ENCODE measurements around the gene STK38L. TPM values are rescaled to one million over a fixed set of nuclear protein-coding genes. Genes with fewer than 3 reads are reported as not detected.

STK38L gene
- total RNA-seq, 1 donor from 2014 or later: 22.2 TPM

DNA sequence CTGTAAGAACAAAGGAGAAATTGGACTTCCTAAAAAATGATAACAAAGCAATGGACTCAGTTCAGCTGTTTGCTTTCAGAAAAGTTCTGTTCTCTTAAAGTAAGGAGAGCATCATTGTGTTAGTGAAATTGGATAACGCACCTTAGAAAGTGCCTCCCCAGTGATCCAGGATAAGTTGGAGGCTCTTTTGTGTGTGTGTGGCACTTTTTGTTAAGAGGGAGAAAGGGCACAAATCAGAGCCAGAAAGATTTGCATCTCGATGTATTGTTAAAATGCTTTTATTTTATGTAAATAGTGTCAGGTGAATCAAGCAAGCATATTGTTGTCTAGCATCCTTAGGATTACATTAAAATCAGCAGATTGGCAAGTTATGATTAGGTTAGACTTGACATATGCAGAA is 2.1 kb downstream of the STK38L start:
- ATAC-seq: no peak
- TF ChIP-seq, protein P1, sequence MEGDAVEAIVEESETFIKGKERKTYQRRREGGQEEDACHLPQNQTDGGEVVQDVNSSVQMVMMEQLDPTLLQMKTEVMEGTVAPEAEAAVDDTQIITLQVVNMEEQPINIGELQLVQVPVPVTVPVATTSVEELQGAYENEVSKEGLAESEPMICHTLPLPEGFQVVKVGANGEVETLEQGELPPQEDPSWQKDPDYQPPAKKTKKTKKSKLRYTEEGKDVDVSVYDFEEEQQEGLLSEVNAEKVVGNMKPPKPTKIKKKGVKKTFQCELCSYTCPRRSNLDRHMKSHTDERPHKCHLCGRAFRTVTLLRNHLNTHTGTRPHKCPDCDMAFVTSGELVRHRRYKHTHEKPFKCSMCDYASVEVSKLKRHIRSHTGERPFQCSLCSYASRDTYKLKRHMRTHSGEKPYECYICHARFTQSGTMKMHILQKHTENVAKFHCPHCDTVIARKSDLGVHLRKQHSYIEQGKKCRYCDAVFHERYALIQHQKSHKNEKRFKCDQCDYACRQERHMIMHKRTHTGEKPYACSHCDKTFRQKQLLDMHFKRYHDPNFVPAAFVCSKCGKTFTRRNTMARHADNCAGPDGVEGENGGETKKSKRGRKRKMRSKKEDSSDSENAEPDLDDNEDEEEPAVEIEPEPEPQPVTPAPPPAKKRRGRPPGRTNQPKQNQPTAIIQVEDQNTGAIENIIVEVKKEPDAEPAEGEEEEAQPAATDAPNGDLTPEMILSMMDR (IDR thresholded peaks at IDR 0.05): no peak
- H3K9me3 ChIP-seq: no peaks in the 10 kb centered on the region
- H3K27ac ChIP-seq: no peak overlapping the region
- H3K4me3 ChIP-seq: no peak overlapping the region
- DNase-seq: no peak
- no peaks in the 10 kb centered on the region for H3K27me3 ChIP-seq (ENCODE audit: low read depth)
- no peaks in the 10 kb centered on the region for H3K36me3 ChIP-seq
- intact Hi-C loops (cut with DNase I): no loop called here
- H3K4me1 ChIP-seq: peaks cover 32% of the 10 kb centered on the region

DNA sequence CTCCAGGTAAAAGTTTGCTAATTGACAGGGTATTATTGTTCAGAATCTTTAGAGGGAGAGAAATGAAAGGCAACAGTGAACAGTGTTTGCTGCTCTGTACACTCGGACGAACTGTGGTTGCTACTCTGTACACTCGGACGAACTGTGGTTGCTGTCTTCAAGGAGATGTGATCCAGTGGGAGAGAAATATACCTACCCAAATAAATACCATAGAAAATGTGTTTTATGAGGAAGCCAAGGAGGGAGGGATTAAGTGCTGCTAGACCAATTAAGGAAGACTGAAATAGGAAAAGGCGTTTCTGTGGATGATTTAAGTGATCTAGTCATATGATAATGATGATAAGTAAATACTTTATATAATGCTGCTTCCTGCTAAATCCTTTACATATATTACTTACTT is 2.7 kb downstream of the STK38L start:
- intact Hi-C loops (cut with DNase I): no loop called here
- DNase-seq: no peak
- TF ChIP-seq, protein P1 (IDR thresholded peaks at IDR 0.05): no peak
- Histone ChIP-seq H3K36me3 (no peaks in the 10 kb centered on the region), H3K9me3 (no peaks in the 10 kb centered on the region), H3K27me3 (ENCODE audit: low read depth) (no peaks in the 10 kb centered on the region), H3K27ac (no peak overlapping the region), H3K4me1 (peaks cover 32% of the 10 kb centered on the region), H3K4me3 (no peak overlapping the region)
- ATAC-seq: no peak

DNA sequence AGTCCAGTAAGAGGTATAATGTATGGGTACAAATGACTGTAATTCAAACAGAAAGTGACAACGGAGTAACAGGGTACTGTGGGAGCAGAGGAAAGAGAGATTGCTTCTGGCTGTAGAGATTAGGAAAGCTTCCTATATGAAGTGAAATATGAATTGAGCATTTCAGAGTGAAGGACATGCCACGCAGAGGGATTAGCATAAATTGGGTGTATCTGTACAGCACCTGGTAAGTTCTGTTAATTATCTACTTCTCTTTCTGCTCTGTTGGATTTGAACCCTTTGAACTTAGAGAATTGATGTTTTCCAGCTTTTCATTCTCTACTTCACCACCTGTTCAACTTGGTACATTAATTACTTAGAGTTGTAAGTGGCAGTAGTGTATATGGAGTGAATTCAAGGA is 8.8 kb downstream of the STK38L start:
- no peaks in the 10 kb centered on the region for H3K27me3 ChIP-seq (ENCODE audit: low read depth)
- intact Hi-C loops (cut with DNase I): no loop called here
- H3K4me3 ChIP-seq: no peak overlapping the region
- peaks cover 2% of the 10 kb centered on the region for H3K4me1 ChIP-seq
- no peaks in the 10 kb centered on the region for H3K9me3 ChIP-seq
- ATAC-seq (no peak), DNase-seq (no peak)
- H3K27ac ChIP-seq: no peak overlapping the region
- TF ChIP-seq, protein P1 (IDR thresholded peaks at IDR 0.05): no peak
- H3K36me3 ChIP-seq: no peaks in the 10 kb centered on the region

DNA sequence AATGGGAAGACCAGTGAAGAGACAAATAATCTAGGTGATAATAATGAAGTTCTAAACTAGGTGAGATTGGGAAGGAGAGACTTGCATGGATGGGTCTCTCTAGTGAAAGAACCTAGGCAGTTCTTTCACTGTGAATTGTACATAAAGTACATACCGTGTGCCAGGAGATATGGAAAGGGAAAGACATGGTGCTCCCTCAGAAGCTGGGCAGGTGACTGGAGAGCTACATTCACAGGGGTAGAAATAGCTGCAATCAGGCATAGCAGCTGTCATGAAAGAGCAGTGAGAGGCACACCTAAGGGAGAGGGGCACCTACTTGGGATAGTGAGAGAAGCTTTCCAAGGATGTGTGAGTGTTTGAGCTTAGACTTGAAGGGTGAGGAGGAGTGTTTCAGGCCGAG is 9.3 kb downstream of the STK38L start:
- no peaks in the 10 kb centered on the region for H3K36me3 ChIP-seq
- no peak overlapping the region for H3K27ac ChIP-seq
- no peaks in the 10 kb centered on the region for H3K4me1 ChIP-seq
- TF ChIP-seq, protein P1 (IDR thresholded peaks at IDR 0.05): no peak
- DNase-seq (no peak), ATAC-seq (no peak)
- no peaks in the 10 kb centered on the region for H3K9me3 ChIP-seq
- intact Hi-C loops (cut with DNase I): no loop called here
- H3K27me3 ChIP-seq (ENCODE audit: low read depth): no peaks in the 10 kb centered on the region
- H3K4me3 ChIP-seq: no peak overlapping the region

DNA sequence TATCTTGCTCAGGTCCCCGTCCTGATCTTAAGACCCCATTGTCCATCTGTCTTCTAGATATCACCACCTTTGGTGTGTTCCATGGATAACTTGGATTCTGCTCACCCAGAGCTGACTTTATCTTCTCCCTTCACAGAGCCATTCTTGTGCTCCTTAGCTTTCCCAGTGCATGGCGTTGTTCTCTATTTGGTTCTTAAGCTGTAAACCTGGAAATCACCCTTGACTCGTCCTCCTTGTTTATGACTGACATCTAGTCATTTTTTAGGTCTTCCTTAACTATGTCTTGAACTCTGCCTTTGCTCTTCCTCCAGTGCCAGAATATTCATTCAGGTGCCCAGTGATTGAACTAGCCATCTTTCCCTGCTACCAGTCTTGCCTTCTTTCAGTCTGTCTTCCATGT is 11.7 kb downstream of the STK38L start:
- TF ChIP-seq, protein P1 (IDR thresholded peaks at IDR 0.05): no peak
- no peak for ATAC-seq
- H3K4me3 ChIP-seq: no peak overlapping the region
- H3K36me3 ChIP-seq: no peaks in the 10 kb centered on the region
- H3K9me3 ChIP-seq: no peaks in the 10 kb centered on the region
- intact Hi-C loops (cut with DNase I): no loop called here
- no peak for DNase-seq
- peaks cover 7% of the 10 kb centered on the region for H3K4me1 ChIP-seq
- H3K27me3 ChIP-seq (ENCODE audit: low read depth): no peaks in the 10 kb centered on the region
- no peak overlapping the region for H3K27ac ChIP-seq
